OCI-LY1 (cell line): ENCODE measurements around the gene ASPG.

Source experiments
- H2AFZ ChIP-seq: fragments of 200-600 bp; sonication (generic), shearing (Covaris generic); 2 replicates; pipeline ENCODE4 v1.6.0; 2014; ENCODE audit warnings: antibody characterized with exemption, mild to moderate bottlenecking, low read length
- H3F3A ChIP-seq: fragments of 200-600 bp; sonication (generic), shearing (Covaris generic); 2 replicates; pipeline ENCODE4 v1.6.0; 2014; ENCODE audit warnings: mild to moderate bottlenecking, antibody characterized with exemption, low read length, moderate library complexity; ENCODE audit not compliant: insufficient read depth
- H3K27ac ChIP-seq: fragments of 200-600 bp; sonication (generic); 2 replicates; pipeline ENCODE4 v1.5.1; 2014; ENCODE audit warnings: low read length, mixed run types, mild to moderate bottlenecking, low read depth; ENCODE audit not compliant: poor library complexity, severe bottlenecking
- H3K27me3 ChIP-seq: fragments of 200-600 bp; sonication (generic); 2 replicates; pipeline ENCODE4 v1.6.0; 2014; ENCODE audit warnings: antibody characterized with exemption, mild to moderate bottlenecking, low read length, moderate library complexity; ENCODE audit not compliant: insufficient read depth
- H3K36me3 ChIP-seq: fragments of 200-600 bp; sonication (generic); 2 replicates; pipeline ENCODE4 v1.6.1; 2014; ENCODE audit warnings: mild to moderate bottlenecking, antibody characterized with exemption, low read length, moderate library complexity, mixed read lengths; ENCODE audit not compliant: insufficient read depth
- H3K4me1 ChIP-seq: fragments of 200-600 bp; sonication (generic); 2 replicates; pipeline ENCODE4 v1.5.1; 2014; ENCODE audit warnings: mild to moderate bottlenecking, low read length, moderate library complexity; ENCODE audit not compliant: insufficient read depth, severe bottlenecking
- H3K4me2 ChIP-seq: fragments of 200-600 bp; sonication (generic), shearing (Covaris generic); 2 replicates; pipeline ENCODE4 v1.6.1; 2014; ENCODE audit warnings: low read length
- H3K4me3 ChIP-seq: fragments of 200-600 bp; sonication (generic); 2 replicates; pipeline ENCODE4 v1.5.1; 2014; ENCODE audit warnings: low read length, low read depth, mild to moderate bottlenecking, mixed read lengths; ENCODE audit not compliant: poor library complexity, severe bottlenecking
- H3K79me2 ChIP-seq: fragments of 200-600 bp; shearing (Covaris generic); 2 replicates; pipeline ENCODE4 v1.6.1; 2016; ENCODE audit warnings: mixed run types, low read length, mixed read lengths; ENCODE audit not compliant: insufficient read depth
- H3K9ac ChIP-seq: fragments of 200-600 bp; sonication (generic), shearing (Covaris generic); 2 replicates; pipeline ENCODE4 v1.6.1; 2014; ENCODE audit warnings: mild to moderate bottlenecking, low read length, mixed read lengths
- H3K9me2 ChIP-seq: fragments of 200-600 bp; sonication (generic), shearing (Covaris generic); 2 replicates; pipeline ENCODE4 v1.6.1; 2014; ENCODE audit warnings: low read depth, mild to moderate bottlenecking, low read length, mixed read lengths
- H3K9me3 ChIP-seq: fragments of 200-600 bp; shearing (Covaris generic); 2 replicates; pipeline ENCODE4 v1.6.1; 2014; ENCODE audit warnings: low read length, mixed read lengths
- H4K20me1 ChIP-seq: fragments of 200-600 bp; sonication (generic), shearing (Covaris generic); 2 replicates; pipeline ENCODE4 v1.6.0; 2016; ENCODE audit warnings: mild to moderate bottlenecking, low read length; ENCODE audit not compliant: insufficient read depth
- EZH2 ChIP-seq: fragments of 200-600 bp; sonication (generic), shearing (Covaris generic); IDR thresholded peaks from 2 replicates; pipeline ENCODE4 v1.8.0; 2017; ENCODE audit warnings: borderline replicate concordance, mixed run types, mild to moderate bottlenecking, antibody characterized with exemption, low read length, moderate library complexity, mixed read lengths
- TF ChIP-seq, protein P1 (sequence below): fragments of 200-600 bp; sonication (generic), shearing (Covaris generic); IDR thresholded peaks from 2 replicates; pipeline ENCODE4 v1.5.1; 2017; ENCODE audit warnings: mild to moderate bottlenecking, antibody characterized with exemption, low read length, moderate library complexity, mixed read lengths

ASPG gene

DNA sequence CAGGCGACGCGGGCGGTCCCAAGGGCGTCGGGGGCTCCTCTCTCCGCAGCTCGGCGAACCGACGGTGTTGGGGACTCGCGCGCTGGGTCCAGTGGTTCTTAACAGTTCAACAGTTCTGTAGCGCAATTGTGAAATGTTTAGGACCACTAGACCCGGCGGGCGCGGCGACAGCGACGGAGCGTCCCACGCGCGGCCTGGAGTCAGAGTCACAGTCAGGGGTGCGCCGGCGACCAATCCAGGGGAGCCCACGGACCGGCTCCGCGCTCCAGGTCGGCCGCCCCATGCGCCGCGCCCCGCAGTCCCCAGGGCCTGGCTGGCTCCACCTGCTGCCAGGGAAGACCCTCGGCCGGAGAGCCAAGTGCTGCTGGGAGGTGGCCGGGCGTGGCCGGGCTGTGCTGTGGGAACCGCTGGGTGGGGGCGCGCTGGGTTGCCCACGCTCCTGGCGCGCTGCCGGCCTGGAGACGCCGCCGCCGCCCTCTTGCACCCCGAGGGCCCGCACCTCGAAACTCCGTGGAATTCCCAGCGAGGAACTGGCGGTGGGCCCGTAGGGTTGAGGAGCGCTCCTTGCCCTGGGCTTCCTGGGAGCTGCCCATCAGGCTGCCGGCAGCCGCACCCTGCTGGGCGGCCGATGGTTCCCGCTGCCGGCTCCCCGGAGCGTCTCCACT, 32.0 kb downstream of the ASPG start:
- H3K27ac ChIP-seq, result no peak overlapping the region
- H3K9me2 ChIP-seq, result no peaks in the 10 kb centered on the region
- H3K4me3 ChIP-seq, result no peak overlapping the region
- TF ChIP-seq, protein P1, sequence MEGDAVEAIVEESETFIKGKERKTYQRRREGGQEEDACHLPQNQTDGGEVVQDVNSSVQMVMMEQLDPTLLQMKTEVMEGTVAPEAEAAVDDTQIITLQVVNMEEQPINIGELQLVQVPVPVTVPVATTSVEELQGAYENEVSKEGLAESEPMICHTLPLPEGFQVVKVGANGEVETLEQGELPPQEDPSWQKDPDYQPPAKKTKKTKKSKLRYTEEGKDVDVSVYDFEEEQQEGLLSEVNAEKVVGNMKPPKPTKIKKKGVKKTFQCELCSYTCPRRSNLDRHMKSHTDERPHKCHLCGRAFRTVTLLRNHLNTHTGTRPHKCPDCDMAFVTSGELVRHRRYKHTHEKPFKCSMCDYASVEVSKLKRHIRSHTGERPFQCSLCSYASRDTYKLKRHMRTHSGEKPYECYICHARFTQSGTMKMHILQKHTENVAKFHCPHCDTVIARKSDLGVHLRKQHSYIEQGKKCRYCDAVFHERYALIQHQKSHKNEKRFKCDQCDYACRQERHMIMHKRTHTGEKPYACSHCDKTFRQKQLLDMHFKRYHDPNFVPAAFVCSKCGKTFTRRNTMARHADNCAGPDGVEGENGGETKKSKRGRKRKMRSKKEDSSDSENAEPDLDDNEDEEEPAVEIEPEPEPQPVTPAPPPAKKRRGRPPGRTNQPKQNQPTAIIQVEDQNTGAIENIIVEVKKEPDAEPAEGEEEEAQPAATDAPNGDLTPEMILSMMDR, result no peak
- TF ChIP-seq EZH2, result no peak
- H3K9ac ChIP-seq, result no peak overlapping the region
- no peaks in the 10 kb centered on the region for H3K9me3 ChIP-seq
- no peak overlapping the region for H3K4me2 ChIP-seq
- no peaks in the 10 kb centered on the region for H3F3A ChIP-seq
- no peaks in the 10 kb centered on the region for H3K36me3 ChIP-seq
- H3K4me1 ChIP-seq, result no peaks in the 10 kb centered on the region
- H2AFZ ChIP-seq, result no peak overlapping the region
- peaks cover 5% of the 10 kb centered on the region; the same call in 1 of the 2 replicates for H3K27me3 ChIP-seq
- no peaks in the 10 kb centered on the region for H4K20me1 ChIP-seq
- H3K79me2 ChIP-seq, result no peaks in the 10 kb centered on the region

DNA sequence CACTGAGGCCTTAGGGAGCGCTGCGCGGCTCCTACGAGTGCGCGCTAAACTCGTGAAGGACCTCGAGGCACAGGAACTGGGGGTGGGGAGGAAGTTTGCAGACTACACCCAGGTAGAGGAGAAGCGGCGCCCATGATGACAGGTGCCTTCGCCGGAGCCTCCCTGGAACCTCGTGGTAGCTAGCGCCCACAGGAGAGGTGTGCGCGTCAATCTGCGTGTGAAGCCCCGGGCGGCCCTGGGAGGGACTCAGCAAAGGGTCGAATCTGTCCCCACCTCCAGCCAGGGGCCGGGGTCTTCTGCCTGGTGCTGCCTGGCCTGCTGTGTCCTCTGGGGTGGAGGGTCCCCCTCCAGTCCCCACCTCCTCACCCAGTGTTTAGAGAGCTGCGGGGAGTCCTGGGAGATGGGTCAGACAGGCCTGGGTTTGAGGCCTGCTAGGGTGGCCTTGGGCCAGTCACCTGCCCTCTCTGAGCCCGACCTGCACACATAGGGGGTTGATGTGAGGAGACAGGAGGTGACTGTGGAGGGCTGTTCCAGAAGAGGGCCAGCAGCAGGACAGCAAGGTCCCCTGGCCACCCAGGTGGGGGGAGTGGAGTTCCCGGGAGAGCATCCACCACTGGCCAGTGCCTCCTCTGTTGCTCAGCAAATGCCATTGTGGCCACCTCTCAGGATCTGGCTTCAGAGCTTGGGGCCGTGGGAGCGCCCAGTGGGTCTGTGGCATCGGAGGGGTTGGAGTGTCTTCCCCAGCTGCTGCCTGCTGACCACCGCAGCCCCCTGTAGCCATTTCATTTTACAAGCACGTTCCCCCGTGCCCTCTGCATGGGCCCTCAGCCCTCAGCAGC, 32.7 kb downstream of the ASPG start:
- no peaks in the 10 kb centered on the region for H3K4me1 ChIP-seq
- H3K9me2 ChIP-seq, result no peaks in the 10 kb centered on the region
- no peak overlapping the region for H3K4me3 ChIP-seq
- no peak overlapping the region for H3K9ac ChIP-seq
- no peak for TF ChIP-seq EZH2
- TF ChIP-seq, protein P1, result no peak
- no peaks in the 10 kb centered on the region for H3K9me3 ChIP-seq
- no peaks in the 10 kb centered on the region for H3K36me3 ChIP-seq
- no peak overlapping the region for H3K27ac ChIP-seq
- H3K27me3 ChIP-seq, result peaks cover 5% of the 10 kb centered on the region; the same call in 1 of the 2 replicates
- no peaks in the 10 kb centered on the region for H4K20me1 ChIP-seq
- H3K4me2 ChIP-seq, result no peak overlapping the region
- H3F3A ChIP-seq, result no peaks in the 10 kb centered on the region
- no peaks in the 10 kb centered on the region for H3K79me2 ChIP-seq
- H2AFZ ChIP-seq, result no peak overlapping the region

DNA sequence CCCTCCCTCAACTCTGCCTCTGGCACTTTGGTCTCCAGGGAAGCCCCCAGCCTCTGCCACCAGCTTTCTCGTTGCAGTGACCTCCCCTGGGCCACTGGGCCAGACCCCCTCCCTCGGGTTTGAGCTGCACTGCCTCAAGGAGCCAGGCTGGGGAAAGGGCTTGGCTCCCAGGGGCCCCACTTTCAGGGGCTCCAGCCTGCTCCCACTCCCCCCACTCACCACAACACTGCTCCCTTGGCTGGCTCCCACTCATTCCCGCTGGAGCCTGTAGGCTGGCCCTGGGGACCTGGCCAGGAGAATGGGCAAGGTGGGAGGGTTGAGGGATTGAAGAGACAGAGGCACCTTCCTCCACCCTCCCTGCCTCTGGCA, 33.6 kb downstream of the ASPG start:
- Histone ChIP-seq H3F3A (no peaks in the 10 kb centered on the region), H4K20me1 (no peaks in the 10 kb centered on the region), H3K9me2 (no peaks in the 10 kb centered on the region), H2AFZ (no peak overlapping the region), H3K4me3 (no peak overlapping the region), H3K79me2 (no peaks in the 10 kb centered on the region), H3K27me3 (peaks cover 5% of the 10 kb centered on the region; the same call in 1 of the 2 replicates), H3K9ac (no peak overlapping the region), H3K9me3 (peaks cover 5% of the 10 kb centered on the region; the same call in 1 of the 2 replicates), H3K4me1 (no peaks in the 10 kb centered on the region), H3K36me3 (no peaks in the 10 kb centered on the region), H3K4me2 (no peak overlapping the region), H3K27ac (no peak overlapping the region)
- TF ChIP-seq EZH2, result no peak
- TF ChIP-seq, protein P1, result no peak
